WI38 (cell line): ENCODE data around the gene NR4A1.

Experiments used
- H3K4me3 ChIP-seq: 2 replicates; pipeline ENCODE4 v1.5.1; 2011; ENCODE audit warnings: low read depth, mild to moderate bottlenecking, control low read depth, low read length
- TF ChIP-seq, protein P1 (sequence below): IDR thresholded peaks from 2 replicates; pipeline ENCODE4 v1.5.1; 2012; ENCODE audit warnings: low read depth, mild to moderate bottlenecking, control low read depth, low read length

NR4A1 gene

DNA sequence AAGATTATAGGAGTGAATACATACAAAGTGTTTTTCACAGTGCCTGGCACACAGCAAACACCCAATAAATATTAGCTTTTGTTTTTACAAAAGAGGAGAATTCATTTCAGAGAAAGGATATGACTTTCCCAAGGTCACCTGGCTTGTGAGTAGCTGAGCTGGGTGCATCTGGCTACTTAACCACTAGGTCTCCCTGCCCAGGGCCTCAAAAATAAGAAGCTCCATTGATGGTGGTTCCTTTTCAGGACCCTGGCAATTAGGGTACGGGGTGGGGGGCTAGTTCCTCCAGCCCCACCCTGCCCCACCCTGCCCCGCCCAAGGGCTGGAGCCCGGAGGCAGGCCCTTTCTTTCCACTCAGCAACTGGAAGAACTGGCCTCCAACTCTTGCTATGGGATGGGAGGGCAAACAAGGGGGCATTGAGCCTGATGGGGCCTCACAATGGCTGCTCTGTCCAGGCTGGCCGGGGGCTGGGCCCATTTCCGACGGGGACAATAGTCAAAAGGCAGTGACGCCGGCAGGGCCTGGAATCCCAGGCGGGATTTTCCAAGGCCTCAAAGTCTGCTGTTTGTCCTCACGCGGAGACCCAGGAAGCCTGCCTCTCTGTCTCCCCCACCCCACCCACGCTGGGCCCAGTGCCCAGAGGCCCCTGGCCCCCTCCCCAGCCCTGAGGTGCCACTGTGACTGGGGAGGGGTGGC lies 10.4 kb downstream of the NR4A1 start:
- TF ChIP-seq, protein P1, sequence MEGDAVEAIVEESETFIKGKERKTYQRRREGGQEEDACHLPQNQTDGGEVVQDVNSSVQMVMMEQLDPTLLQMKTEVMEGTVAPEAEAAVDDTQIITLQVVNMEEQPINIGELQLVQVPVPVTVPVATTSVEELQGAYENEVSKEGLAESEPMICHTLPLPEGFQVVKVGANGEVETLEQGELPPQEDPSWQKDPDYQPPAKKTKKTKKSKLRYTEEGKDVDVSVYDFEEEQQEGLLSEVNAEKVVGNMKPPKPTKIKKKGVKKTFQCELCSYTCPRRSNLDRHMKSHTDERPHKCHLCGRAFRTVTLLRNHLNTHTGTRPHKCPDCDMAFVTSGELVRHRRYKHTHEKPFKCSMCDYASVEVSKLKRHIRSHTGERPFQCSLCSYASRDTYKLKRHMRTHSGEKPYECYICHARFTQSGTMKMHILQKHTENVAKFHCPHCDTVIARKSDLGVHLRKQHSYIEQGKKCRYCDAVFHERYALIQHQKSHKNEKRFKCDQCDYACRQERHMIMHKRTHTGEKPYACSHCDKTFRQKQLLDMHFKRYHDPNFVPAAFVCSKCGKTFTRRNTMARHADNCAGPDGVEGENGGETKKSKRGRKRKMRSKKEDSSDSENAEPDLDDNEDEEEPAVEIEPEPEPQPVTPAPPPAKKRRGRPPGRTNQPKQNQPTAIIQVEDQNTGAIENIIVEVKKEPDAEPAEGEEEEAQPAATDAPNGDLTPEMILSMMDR, result no peak
- H3K4me3 ChIP-seq, result no peak overlapping the region

DNA sequence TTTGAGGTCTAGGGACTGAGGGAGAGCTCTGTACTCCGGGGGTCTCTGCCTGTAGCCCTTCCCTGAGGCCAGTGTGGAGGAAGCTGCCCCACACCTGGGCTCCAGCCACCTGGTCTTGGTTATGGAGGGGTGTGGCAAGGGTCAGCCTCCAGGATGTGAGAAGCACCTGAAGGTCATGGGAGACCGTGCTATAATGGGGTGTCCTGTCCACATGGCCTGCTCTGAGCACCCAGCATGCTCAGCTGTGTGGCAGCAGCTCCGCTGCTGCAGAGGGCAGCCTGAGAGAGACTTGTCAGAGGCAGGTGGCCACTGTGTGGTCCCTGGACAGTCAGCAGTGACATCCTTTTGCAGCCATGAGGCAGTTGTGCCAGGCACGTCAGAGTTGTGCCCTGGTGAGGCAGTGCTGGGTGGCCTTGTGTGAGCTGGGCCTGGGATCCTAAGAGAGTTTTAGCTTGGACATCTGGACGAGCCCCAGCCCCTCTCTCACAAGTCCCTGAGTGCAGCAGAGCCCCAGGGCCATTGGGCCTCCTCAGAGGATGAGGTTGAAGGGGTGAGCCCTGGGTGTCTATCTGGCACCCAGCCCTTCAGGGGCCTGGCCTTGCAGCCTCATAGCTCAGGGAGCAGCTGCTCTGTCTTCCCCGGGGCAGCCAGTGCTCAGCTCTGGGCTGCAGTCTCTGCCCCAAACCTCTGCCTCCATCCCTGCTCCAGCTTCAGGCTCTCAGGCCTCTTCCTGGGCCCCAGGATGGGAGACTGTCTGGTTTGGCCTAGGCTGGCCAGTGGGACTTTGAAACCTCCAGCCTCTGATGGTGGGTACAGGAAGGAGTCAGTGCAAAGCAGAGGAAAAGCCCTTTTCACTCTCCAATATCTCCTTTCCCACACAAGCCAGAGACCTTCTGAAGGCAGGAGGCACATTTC lies 11.2 kb downstream of the NR4A1 start:
- H3K4me3 ChIP-seq, result no peak overlapping the region

DNA sequence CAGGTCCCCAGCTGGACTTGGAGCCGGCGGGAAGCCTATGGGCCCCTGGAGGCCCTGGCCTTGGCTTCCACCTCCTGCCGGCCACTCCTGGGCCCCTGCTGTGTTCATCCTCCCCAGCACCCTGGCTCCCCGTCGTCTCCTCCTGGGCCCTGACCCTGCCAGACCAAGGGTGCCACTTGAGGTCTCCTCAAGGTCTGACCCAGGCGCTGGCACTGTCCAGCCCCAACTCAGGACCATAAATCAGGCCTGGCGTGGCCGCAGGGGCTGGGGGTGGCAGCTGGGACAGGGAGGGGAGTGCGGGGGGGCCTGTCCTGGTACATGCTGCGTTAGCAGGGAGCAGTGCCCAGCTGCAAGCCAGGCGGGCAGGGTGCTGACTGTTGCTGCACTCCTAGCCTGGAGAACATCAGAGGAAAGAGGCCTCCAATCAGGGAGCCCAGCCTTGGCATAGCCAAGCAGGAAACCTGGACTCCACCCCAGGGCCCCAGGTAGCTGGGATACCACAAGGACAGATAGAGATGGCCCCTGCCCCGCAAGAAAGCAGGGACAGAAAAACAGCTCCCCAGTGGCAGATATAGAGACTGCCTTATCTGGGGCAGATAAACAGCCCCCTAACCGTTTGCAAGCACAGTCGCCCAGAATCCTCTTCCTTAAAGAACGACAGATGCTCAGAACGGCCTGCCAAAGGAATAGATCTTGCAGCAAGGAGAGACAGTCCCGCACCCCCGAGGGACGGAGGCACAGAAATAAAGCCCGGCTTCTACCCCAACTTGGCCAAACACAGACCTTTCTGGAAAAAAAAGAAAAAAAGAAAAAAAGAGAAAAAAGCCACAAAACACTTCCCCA lies 12.1 kb downstream of the NR4A1 start:
- no peak overlapping the region for H3K4me3 ChIP-seq
- TF ChIP-seq, protein P1, result no peak

More for the DNA sequence above, 11.2 kb downstream of the NR4A1 start:
- TF ChIP-seq, protein P1, result no peak

DNA sequence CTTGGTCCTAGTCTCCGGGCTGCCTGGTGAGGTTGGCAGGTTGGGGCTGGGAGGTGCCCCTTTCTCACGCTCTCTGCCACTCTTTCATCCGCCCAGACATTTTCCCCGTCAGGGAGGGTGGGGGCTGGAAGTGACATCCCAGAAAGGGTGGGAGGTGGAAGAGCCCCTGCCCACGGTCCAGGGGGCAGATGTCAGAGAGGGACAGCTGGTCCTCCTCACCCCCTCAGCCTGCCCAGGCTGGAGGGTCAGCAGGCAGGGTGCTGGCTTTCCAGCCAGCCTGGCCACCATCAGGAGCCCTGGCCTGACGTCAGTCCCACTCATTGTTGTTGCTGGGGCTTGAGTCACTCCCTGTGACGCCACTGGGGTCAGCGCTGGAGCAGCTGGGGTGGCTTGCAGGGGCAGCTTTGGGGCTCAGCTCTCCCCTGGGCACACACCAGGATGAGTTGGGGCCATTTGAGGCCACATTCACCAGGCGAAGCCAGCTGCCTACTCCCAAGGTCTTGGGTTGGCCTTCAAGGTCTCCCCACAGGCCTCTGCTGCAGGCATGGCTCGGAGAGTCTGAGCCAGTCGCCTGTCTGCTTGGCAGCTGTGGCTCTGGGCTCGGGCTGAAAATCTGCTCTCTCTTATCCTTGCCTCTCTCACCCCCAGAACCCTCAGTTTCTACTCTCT lies 12.9 kb downstream of the NR4A1 start:
- TF ChIP-seq, protein P1, result no peak
- H3K4me3 ChIP-seq, result no peak overlapping the region

DNA sequence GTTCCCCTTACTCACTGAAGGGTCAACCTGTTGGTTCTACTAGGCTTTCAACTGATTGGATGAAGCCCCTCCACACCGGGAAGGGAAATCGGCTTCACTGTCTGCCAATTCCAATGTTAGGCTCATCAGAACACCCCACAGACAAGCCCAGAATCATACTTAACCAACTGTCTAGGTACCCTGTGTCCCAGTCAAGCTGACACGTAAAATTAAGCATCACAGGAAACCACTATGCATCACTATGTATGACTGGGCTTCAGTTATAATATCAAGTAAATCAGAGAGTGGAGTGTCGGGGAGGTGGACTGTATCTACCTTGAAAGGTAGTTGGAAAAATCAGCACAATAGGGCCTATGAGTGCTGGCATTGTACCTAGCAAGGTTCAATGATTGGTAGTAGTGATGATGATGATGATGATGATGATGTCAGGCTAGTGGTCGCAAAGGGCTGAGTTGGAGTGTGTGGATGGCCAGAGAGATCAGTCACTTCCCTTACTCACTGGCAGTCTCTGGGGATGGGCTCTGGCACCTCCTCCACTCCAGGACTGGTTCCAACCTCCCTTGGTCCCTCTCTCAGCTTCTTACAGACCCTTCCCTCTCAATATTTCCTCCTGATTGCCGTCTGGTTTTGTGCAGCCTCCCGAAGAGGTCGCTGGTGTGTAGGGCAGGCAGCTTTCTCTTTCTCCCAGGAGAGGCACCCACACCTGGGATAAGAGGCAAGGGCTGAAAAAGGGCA lies 15.3 kb downstream of the NR4A1 start:
- TF ChIP-seq, protein P1, result no peak
- H3K4me3 ChIP-seq, result no peak overlapping the region

DNA sequence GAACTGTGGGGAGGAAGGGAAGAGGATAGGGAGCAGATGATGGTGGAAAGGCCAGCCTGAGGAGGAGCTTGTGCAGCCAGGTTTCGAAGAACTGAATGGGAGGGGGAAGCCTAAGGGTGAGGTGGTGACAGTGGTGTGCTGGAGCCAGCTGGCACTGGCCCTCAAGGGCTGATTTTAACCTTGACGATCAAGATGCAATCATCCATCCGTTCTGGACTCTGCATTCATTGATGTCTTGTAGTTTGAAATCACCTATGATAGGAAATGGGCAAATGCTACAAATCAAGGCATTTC lies 15.8 kb downstream of the NR4A1 start:
- TF ChIP-seq, protein P1, result no peak
- H3K4me3 ChIP-seq, result no peak overlapping the region
